Stimulated activated CD8-positive, alpha-beta memory T cell treated with anti-CD3 and anti-CD28 coated beads, Interleukin-7, amount 100 ng/mL, for 48 hours (primary cell): ENCODE results near the gene MRM1.

Experiments
- DNase-seq, 2 donors: peaks; one replicate each; pipeline ENCODE4 v3.0.0-alpha.2; 2020; ENCODE audit warnings: low read depth in 1 of 2; ENCODE audit errors: extremely low read depth in 1 of 2

Gene MRM1, protein sequence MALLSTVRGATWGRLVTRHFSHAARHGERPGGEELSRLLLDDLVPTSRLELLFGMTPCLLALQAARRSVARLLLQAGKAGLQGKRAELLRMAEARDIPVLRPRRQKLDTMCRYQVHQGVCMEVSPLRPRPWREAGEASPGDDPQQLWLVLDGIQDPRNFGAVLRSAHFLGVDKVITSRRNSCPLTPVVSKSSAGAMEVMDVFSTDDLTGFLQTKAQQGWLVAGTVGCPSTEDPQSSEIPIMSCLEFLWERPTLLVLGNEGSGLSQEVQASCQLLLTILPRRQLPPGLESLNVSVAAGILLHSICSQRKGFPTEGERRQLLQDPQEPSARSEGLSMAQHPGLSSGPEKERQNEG

DNA sequence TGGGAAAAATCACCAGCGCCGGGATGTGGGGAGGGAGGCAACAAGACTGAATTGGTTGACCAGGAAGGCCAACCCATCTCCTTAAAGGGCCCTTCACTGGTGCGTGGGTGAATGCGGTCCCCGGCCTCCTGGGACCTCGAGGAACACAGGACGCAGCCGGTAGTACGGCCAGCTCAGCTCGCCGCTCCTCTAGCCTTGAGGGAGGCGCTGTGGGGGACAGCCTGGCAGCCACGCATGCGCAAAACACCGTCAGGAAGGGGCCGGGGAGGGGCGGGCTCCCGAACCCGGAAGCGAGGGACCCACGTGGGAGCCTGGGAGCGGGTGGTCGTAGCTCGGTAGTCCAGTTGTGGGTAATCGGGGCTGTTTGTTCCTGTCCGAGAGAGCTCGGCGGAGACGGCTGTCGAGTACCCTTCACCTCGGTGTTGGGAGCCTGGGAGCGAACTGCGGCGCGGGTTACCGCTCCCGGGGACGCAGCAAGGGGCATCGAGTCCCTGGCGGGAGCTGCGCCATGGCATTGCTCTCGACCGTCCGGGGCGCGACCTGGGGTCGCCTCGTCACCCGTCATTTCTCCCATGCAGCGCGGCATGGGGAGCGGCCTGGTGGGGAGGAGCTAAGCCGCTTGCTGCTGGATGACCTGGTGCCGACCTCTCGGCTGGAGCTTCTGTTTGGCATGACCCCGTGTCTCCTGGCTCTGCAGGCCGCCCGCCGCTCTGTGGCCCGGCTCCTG, at the start of gene MRM1:
MRM1 (plus strand) TSS at position 281 of the 727 bp plus-strand sequence; CDS start at position 509, 228 bp downstream.
- DNase-seq: peak; percentile 78 to 87

DNA sequence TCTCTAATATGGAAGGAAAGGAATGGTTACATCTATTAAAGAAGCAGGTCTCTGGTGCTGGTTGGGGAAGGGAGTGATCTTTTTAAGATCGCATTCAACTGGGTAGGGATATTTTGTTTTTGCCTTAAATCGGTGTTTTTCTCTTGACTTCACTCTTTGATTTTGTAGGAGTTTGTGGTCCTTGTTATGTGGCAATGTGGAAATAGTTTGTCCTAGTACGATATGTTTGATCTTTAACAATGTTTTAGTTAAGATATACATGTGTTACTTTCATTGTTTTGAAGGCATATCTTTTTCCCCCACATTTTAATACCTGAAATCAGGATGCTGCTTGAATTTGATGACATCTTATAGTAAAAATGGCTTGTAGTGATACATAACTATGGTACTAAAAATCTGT, 47.9 kb upstream of the MRM1 start:
- no peak for DNase-seq

DNA sequence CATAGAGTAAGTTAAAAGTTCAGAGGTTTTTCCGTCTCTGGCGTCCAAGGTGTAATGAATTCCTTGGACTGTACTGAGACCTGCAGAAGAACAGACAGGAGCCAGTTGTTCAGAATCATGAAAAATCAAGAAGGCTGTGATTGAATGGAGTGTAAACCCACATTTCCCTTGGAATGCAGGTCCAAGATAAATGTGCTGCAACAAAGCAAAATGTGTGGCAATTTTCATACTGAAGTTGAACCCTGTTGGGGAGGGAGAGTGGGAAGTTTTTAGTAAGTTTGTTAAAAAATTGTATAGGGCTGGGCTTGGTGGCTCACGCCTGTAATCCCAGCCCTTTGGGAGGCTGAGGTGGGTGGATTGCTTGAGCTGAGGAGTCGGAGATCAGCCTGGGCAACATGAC, 35.3 kb upstream of the MRM1 start:
- DNase-seq: no peak

DNA sequence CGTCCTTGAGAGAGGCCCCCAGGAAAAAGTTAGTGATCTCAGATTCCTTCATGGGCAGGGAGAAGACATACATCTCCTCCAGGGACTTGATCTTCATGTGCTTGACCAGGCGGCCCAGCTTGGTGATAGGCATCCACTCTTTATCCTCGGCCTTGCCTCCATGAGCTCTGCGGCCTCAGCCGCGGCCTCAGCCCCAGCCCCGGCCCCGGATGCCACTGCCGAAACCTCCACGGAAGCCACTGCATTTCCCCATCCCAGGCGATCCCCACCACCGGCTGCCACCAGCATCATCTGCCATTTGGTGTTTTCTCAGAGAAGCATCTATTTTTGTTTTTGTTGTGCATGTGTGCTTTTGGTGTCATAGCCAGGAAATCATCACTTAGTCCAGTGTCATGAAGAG, 26.4 kb upstream of the MRM1 start:
- DNase-seq: no peak

DNA sequence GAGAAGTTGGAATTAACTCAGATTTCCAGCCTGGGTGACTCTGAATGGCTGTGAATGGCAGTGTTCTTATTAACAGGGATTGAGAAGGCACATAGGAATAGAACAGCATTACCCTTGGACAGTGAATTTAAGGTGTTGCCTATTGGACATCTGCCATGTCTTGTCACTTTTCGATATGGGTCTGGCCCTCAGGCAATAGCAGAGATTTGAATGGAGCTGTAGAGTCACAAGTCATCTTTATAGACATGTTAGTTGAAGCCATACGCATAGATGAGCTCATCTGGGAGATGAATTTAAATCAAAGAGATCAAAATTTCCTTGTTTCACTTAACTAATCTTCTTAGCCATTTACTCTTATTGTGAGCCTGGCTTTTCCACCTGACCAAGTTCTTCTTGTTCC, 24.6 kb upstream of the MRM1 start:
- no peak for DNase-seq

DNA sequence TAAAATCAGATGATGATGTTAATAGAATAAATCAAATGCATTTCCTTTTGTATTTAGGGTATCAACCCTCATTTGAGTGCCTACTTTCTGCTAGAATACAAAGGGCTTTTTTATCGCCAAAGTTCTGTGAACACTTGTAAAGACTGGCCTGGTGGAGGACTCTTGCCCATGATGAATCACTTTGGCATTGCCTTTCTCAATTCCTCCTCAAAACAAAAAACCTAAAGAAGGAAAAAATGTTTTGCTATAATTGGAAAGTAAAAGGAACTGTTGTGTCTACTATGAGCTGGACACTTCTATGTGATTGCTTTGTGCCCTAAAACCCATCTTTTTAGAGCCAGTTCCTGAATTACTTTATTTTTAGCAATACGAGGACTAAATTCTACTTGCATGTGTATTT, 22.7 kb upstream of the MRM1 start:
- DNase-seq: no peak

DNA sequence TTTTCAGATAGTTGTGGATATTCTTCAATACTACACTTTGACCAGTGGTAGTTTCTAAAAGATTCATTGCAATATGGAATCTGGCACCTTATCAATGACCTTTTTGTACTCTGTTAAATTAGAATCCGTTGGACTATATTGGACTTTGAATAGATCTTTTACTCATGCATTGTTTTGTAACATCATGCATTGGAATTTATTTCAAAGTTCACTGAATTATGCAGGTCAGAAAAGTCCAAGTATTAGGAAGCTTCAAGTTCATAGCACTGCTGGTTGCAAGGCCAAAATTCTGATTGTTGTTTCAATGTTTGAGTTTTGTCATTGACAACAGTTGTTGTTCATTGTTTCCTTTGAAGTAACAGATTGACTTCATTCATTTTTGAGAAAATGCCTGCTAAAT, 17.6 kb upstream of the MRM1 start:
- no peak for DNase-seq

DNA sequence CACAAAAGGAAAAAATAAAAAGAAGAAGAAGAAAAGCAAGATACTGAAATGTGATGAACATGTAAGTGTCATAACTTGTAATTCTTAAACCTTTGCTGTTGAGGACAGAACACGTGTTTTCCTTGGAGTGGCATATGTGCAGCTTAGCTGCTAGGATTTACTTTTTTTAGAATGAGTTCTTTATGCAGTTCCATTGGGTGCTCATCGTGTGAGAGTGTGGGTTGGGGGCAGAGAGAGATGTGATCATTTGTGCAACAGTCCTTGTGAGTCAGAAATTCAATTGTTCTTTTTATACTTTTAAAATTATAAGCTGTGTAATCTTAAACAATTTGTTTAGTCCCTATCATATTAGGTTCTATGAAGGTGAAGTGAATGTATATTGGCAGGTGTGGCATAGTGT, 15.2 kb upstream of the MRM1 start:
- no peak for DNase-seq

DNA sequence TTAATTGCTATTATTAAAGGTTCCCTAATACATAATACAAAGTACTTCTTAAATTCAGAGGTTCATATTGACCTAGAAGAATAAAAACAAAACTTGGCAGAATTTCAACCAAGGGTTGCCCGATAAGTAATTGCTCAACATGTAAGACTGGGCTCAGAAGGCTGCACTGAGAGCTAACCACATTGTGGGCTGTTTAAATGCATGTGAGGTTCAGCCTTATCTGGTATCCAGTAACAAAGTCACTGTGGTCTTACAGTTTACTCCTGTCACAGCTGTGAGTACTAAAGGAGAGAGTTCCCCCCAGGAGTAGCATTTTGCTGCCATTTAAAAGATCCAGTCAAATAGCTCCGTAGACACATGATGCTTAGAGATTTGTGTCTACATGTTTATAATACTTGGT, 11.3 kb upstream of the MRM1 start:
- DNase-seq: no peak

DNA sequence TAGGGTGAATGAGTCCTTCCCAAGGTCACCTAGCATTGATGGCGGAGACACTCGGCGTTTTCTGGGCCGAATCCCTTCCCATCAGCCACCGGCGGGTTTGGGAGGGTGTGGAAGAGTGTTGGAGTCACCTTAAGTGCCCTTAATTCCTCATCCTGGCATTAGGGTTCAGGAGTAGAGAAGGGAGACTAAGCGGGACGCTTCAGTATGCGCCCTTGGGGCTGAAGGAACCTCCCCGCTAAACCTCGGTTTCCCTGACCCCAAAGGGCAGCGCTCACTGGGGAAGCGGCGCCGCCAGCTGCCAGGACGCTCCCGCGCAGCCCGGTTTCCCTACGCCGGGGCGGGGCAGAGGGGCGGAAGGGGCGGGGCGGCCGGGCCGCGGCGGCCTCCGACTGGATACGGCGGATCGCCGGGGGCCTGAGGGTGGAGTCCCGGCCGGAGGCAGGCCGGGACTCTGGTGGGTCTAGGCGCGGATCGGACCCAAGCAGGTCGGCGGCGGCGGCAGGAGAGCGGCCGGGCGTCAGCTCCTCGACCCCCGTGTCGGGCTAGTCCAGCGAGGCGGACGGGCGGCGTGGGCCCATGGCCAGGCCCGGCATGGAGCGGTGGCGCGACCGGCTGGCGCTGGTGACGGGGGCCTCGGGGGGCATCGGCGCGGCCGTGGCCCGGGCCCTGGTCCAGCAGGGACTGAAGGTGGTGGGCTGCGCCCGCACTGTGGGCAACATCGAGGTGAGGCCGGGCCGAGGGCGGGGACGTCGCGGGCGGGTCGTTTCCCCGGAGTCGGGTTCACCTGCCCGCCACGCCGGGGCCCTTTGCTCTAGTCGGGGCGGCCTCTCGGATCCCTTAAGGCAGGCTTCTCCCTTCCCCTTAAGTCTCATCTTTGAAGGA, 9.7 kb upstream of the MRM1 start, which contains the start of gene DHRS11:
DHRS11 (plus strand) TSS at position 446 of the 882 bp plus-strand sequence; CDS start at position 577, 131 bp downstream.
- DNase-seq: peak; percentile 67 to 74

DNA sequence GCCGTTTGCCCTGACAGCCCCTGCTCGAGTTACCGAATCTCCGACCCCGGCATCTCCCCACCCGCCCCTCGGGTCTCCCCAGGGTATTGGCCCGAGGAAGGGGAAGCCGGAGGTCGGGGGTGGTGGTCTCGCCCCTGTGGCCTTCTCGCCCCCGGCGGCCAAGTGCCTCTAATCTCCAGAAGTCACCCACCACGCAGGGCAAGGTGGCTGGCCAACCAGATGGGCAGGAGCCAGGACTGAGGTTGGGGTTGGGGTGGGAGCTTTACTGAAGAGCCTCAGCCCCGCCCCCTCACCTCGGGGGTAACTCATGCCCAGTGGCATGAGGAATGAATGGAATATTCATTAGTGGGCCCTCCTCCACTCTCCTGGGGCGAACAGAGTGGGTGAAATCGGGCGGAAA, 9.1 kb upstream of the MRM1 start:
- DNase-seq: no peak

DNA sequence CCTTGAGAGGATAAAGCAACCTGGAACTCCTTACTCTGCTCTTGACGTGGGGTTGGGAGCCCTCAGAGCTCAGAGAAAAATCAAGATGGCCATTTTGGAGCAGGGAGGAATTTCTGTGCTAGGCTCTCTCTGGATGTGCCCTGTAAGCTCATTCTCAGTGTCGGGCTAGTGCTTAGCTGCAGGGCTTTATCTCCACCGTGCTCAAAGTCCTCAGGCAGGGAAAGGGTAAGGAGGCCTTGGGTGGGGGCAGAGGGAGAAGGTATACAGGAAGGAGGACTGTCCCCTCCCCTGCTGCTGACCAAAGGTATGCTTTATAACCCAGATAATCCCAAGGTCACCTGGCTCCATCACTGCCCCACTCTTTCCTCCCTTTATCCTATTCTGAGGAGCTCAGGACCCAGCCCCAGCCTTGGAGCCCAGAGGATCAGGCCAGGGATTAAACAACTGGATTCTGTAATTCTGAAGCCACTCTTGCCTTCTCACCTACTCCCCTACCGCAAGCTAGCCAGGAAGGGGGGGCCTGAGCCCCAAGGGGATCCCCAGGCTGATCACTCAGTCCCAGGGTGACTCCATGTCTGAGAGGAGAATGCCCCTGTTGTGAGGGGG, 8.6 kb upstream of the MRM1 start:
- DNase-seq: no peak

DNA sequence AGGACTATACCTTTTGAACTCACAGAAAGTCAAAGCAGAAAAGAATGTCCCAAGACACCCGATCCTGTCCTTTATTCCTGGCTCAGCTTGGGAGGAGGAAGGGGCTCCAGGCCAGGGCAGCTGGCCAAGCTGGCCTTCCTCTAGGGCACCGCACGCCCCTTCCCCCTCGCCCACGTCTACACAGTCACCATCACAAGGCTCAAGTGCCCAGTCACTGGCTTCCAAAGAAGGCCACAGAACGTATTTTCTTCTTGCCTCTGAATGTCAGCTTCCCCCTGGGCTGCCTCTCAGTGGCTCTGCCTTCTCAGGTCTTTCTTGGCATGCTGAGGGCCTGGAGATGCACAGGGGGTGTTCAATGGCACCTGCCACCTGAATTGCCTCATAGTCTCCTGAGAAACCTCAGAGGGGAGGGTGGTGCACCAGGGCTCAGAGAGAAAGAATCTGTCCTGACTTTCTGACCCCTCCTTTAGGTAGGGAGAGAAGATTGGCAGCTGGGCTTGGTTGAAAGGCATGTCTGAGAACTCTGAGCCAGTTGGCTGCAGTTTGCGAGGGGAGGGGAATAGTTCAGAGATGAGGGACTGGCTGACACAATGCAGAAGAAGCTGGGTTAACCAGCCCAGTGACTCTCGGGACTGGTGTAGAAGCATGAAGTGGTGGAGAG, 7.6 kb upstream of the MRM1 start:
- no peak for DNase-seq

DNA sequence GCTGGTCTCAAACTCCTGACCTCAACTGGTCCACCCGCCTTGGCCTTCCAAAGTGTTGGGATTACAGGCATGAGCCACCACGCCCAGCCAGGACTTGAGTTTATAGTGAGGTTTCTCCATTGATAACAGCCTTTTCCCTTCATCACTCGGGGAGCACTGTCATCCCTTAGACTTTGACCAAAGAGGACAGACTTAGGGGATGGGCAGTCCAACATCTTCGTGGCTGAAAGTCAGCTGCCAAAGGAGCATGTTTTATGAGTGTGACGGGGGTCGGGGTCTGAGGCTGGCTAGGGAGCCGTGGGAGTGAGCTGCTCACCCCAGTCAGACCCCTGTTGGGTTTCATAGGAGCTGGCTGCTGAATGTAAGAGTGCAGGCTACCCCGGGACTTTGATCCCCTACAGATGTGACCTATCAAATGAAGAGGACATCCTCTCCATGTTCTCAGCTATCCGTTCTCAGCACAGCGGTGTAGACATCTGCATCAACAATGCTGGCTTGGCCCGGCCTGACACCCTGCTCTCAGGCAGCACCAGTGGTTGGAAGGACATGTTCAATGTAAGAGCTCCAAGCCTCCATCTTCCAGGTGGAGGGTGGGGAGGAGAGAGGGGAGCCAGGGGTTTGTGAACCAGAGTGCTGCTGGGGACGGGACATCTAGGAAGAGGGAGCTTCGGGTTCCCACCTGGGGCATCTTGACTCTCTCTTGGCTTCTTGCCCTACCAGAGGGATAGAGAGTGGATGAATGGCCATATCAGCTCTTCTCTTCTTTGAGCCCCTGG, 6.6 kb upstream of the MRM1 start:
- DNase-seq: no peak

DNA sequence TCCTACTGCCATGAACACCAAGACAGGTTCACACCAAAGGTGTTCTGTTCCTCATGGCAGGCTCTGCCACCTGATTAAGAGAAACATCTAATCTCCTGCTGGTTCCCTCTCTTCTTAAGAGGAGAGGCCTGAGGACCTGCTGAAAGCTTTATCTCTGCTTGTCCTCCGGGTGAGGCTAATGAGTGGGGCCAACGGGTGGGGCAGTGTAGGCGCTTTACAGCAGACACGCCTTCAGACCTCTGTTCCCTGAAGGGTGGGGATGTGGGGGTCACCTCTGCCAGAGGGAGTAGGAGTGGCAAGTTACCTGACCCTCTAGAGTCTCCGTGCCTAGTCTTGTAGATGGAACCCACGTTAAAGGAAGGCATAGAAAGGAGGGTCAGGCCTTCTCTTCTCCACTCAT, 4.2 kb upstream of the MRM1 start:
- no peak for DNase-seq

DNA sequence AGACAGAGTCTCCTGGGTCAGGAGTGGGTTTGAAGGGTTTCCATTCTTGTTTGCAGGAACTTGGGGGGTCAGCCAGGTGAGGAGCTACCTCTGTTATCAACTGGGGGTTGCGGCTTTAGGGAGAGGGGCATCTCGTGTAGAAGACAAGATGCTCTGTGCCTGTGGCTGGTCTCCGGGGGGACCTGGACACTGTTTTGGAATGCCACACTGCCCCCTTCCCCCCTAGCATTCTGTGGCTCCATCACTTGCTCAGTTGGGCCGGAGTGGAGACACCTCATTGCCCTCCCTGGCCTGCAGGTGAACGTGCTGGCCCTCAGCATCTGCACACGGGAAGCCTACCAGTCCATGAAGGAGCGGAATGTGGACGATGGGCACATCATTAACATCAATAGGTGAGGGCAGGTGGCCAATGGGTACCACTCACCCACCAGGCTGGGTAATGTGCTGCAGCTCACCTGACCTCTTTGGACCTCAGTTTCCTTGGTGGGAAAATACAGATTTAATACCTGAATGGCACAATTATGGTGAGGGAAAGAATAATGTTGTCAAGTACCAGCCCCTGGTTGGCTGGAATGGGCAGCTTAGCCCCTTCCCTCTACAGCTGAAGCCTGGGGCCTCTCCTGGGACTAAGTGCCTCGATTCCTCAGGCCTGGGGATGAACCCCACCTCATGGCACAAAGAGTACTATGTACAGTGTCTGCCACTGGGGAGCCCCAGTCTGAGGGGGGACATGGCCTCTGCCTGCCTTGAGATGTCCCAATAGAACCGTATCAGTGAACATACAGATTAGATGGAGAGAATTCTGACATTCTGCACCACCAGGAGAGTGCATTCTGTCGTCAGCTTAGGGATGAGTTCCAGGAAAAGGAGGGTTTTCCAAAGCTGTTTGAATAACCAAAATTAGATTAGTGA, 3.3 kb upstream of the MRM1 start:
- DNase-seq: no peak

DNA sequence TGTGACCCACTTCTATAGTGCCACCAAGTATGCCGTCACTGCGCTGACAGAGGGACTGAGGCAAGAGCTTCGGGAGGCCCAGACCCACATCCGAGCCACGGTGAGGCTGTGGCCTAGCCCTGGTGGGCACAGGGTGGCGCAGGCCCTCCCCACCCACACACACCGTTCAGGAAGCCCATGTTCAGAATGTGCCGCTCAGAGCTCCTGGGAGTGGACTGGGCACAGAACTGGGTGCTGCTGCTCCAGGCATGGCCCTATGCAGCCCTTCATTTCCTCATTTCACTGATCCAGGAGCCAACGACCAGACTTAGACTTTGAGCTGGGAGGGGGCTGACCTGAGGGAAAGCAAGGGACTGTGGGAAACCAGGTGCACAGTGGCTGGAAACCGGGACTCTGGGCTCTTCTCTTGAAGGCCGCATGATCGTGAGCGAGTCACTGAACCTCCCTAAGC, 2.4 kb upstream of the MRM1 start:
- DNase-seq: no peak

DNA sequence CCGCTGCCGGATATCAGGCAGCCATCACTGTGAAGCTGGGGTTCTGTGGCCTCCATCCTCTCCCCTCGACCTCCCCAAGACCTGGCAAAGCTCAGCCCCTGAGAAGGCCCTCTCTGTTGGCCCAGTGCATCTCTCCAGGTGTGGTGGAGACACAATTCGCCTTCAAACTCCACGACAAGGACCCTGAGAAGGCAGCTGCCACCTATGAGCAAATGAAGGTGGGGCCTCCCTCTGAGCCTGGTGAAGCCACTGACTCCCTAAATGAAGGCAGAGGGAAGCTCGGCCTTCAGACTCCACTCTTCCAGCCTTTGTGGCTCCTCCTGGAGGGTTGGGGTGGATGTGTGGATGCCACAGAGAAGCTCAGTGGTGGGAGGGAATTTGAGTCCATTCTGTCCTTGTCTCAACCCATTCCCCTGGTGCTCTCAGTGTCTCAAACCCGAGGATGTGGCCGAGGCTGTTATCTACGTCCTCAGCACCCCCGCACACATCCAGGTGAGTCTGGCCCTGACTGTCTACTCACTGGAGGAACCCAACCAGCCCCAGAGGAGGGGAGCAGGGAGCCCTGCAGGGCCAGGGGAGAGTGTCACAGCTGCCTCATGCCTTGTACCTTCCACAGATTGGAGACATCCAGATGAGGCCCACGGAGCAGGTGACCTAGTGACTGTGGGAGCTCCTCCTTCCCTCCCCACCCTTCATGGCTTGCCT, 1.7 kb upstream of the MRM1 start:
- no peak for DNase-seq
